ENCODE measurements around the gene GJC3. TPM values are rescaled to one million over a fixed set of nuclear protein-coding genes. Genes with fewer than 3 reads are reported as not detected.
"Not testable (repeated sequence)": the region's sequence is repeated elsewhere in the genome, so short reads cannot be mapped to it uniquely, and the experiment has no call there.

The GJC3 gene
- polyA plus RNA-seq, 3 donors from 2014 or later: not detected

DNA sequence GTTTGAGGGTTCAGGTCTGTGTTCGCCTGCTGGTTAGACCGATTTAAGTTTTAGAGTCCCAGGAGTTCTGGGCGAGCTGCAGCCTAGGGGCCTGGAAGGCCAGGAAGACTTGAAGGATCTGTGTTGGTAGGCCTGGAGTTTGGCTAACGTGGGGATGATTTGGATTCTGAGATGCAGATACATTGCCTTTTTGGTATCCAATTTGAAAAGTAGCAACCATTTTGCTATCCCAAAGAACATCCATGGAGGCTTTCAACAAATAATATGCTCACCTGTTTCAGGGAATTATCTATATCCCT lies 9.7 kb downstream of the GJC3 start:
- Mint-ChIP-seq H3K9me3 (no peaks in the 10 kb centered on the region), H3K36me3 (peaks cover 7 to 17% (median 9%) of the 10 kb centered on the region in 3 donors), H3K27ac (peak overlapping the region; percentile 92 to 99 (median 95)), H3K4me3 (peak overlapping the region; percentile 95 to 98 (median 95)), H3K4me1 (peaks cover 47 to 54% of the 10 kb centered on the region in 2 donors), H3K27me3 (ENCODE audit: low read depth in 3 of 3) (peaks cover 0 to 8% (median 7%) of the 10 kb centered on the region in 3 donors)
- DNase-seq: no peak

DNA sequence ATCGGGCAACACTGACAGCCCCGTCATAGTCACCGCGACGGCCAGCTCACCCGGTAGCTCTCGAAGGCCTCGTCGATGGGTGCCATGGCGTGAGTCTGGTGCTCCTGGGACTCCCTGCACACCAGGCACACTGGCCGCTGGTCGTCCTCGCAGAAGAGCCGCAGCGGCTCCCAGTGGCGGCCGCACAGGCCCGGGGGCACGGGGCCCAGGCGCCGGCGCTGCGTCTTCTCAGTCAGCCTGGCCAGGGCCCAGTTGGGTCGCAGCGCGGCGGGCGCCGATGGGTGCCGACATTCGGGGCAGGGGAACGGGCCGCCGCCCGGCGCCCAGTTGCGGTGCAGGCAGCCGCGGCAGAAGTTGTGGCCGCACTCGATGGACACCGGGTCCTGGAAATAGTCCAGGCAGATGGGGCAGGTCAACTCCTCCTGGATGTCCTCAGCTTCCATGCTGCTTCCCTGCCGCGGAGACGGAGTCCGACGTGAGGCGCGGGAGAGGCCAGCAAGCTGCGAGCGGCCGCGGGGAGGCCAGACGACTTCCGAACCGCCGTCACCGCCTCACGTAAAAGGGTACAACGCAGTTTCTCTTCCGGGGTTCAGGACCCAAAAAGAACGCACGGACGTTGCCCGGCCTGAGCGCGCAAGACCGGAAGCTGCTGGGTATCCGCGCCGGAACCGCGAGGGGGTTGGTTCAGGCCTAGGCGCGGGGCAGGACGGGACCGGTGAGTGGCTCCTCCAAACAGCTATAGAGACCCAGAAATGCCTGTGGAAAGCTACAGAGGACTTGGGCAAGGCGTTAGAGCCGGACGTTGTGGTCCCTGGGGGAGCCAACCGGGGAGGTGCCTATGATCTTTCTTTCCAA lies 10.2 kb downstream of the GJC3 start, which contains the start of gene TRIM4:
Gene TRIM4 (minus strand): TSS at position 572 of the 855 bp plus-strand sequence. CDS start 129 bp downstream, at position 443.
- H3K27ac Mint-ChIP-seq: peak within 1 kb of the TSS; percentile 92 to 99 (median 95)
- peak; percentile 90 to 93 (median 92) for DNase-seq
- H3K4me3 Mint-ChIP-seq: peak within 1 kb of the TSS; percentile 95 to 98 (median 95)
- peaks cover 7 to 15% (median 9%) of the 10 kb centered on the region in 3 donors for H3K36me3 Mint-ChIP-seq
- H3K9me3 Mint-ChIP-seq: no peaks in the 10 kb centered on the region
- peaks cover 0 to 8% (median 7%) of the 10 kb centered on the region in 3 donors for H3K27me3 Mint-ChIP-seq (ENCODE audit: low read depth in 3 of 3)
- peaks cover 52 to 60% of the 10 kb centered on the region in 2 donors for H3K4me1 Mint-ChIP-seq

DNA sequence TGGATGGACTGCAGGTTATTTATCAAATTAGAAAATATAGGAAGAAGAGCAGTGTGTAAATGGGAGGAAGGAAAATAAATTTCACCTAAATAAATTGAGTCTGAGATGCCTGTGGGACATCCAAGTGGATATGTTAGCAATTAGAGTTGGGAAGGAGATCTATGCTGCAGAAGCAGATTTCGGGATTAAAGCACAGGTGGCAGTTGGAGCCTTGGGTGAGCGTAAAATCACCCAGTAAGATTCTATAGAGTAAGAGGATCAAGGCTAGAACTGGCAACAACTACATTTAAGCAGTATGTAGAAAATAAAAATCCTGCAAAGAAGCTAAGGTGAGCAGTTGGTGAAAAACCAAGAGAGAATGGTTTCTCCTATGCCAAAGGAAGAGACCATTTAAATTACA lies 18.4 kb downstream of the GJC3 start:
- Mint-ChIP-seq H3K4me3 (no peak overlapping the region), H3K27ac (peak overlapping the region in 4 of 6 donors; percentile 24 to 82 (median 40)), H3K9me3 (no peaks in the 10 kb centered on the region), H3K4me1 (peaks cover 31 to 67% of the 10 kb centered on the region in 2 donors), H3K27me3 (ENCODE audit: low read depth in 3 of 3) (peaks cover 0 to 1% (median 0%) of the 10 kb centered on the region in 3 donors), H3K36me3 (peaks cover 8 to 30% (median 27%) of the 10 kb centered on the region in 3 donors)
- no peak for DNase-seq

DNA sequence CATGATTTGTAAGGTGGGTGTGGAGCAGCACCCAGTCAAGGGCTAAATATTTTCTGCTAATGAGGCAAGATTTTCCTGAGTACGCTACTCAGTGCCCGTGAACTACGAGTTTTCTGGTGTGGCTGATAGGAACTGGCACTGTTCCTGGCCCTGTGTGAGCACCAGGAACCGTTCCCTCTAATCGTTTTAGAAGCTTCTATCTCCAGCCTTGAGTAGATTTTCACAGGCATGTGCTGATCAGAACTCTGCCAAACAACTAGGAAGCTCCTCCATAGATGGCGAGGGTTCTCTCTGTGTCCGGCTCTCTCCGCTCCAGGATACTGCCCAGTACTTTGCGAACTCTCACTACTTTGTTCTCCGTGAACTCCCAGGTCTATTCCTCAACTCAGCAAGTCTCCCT lies 27.8 kb downstream of the GJC3 start:
- Mint-ChIP-seq H3K9me3 (no peaks in the 10 kb centered on the region), H3K36me3 (peaks cover 21 to 49% (median 36%) of the 10 kb centered on the region in 3 donors), H3K27me3 (ENCODE audit: low read depth in 3 of 3) (peaks cover 0 to 5% (median 0%) of the 10 kb centered on the region in 3 donors), H3K4me3 (no peak overlapping the region), H3K4me1 (peaks cover 13 to 28% of the 10 kb centered on the region in 2 donors), H3K27ac (peak overlapping the region in 1 of 6 donors; percentile 50)
- DNase-seq: no peak

- Mint-ChIP-seq H3K27ac (no peak overlapping the region), H3K4me1 (peaks cover 16 to 34% of the 10 kb centered on the region in 2 donors), H3K9me3 (no peaks in the 10 kb centered on the region), H3K4me3 (no peak overlapping the region), H3K27me3 (ENCODE audit: low read depth in 3 of 3) (peaks cover 0 to 5% (median 0%) of the 10 kb centered on the region in 3 donors), H3K36me3 (peaks cover 21 to 38% (median 31%) of the 10 kb centered on the region in 3 donors)
- no peak for DNase-seq
Measured at GRCh38 chr7:99899830-99900519, 29.4 kb downstream of the GJC3 start.

DNA sequence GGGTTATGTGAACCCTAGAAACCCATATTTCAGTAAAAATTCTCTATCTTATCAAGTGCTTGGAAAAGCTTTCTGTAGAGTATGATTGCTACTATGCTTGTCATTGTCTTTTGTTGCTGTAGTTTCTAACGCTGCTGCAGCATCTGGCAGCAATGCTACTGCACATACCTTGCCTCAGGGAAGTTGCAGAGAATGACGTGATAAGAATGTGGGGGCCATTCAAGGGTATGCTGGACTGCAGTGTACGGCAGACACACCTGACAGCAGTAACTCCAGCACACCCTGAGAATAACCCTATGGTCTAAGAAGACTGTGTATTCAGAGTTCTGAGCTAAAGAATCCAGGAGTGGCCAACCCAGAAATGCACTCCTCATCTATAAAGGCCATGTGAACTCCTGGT lies 30.6 kb downstream of the GJC3 start:
- no peak for DNase-seq
- Mint-ChIP-seq H3K9me3 (no peaks in the 10 kb centered on the region), H3K27ac (peak overlapping the region in 1 of 6 donors; percentile 21), H3K27me3 (ENCODE audit: low read depth in 3 of 3) (peaks cover 0 to 5% (median 0%) of the 10 kb centered on the region in 3 donors), H3K4me1 (peaks cover 16 to 34% of the 10 kb centered on the region in 2 donors), H3K36me3 (peaks cover 21 to 37% (median 30%) of the 10 kb centered on the region in 3 donors), H3K4me3 (no peak overlapping the region)

DNA sequence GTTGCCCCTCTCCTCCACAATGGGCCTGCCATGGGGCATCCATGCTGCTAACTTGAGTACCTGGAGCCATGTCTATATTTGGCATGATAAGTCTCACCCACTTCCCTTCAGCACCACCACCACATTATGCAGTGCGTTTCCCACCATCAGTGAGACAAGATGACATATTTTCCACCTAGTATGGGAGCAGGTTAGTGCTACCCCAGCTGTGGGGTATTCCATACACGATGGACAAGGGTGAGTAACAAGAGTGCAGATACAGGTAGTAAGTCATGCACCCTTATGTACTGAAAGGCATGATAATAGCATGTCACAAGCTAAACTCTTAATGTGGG lies 31.4 kb downstream of the GJC3 start:
- H3K4me3 Mint-ChIP-seq: no peak overlapping the region
- peaks cover 0 to 3% (median 0%) of the 10 kb centered on the region in 3 donors for H3K27me3 Mint-ChIP-seq (ENCODE audit: low read depth in 3 of 3)
- H3K36me3 Mint-ChIP-seq: peaks cover 20 to 29% (median 21%) of the 10 kb centered on the region in 3 donors
- no peaks in the 10 kb centered on the region for H3K9me3 Mint-ChIP-seq
- H3K4me1 Mint-ChIP-seq: peaks cover 16 to 34% of the 10 kb centered on the region in 2 donors
- no peak for DNase-seq
- peak overlapping the region in 5 of 6 donors; percentile 18 to 82 (median 62) for H3K27ac Mint-ChIP-seq

- peaks cover 16 to 34% of the 10 kb centered on the region in 2 donors for H3K4me1 Mint-ChIP-seq
- peaks cover 15 to 24% (median 16%) of the 10 kb centered on the region in 3 donors for H3K36me3 Mint-ChIP-seq
- H3K27me3 Mint-ChIP-seq (ENCODE audit: low read depth in 3 of 3): no peaks in the 10 kb centered on the region
- H3K27ac Mint-ChIP-seq: peak overlapping the region in 5 of 6 donors; percentile 18 to 82 (median 62)
- no peak overlapping the region for H3K4me3 Mint-ChIP-seq
- H3K9me3 Mint-ChIP-seq: no peaks in the 10 kb centered on the region
- DNase-seq: no peak
Measured at GRCh38 chr7:99897322-99898022, 31.9 kb downstream of the GJC3 start.

GRCh38 chr7:99894738-99895137 lies 34.7 kb downstream of the GJC3 start:
- H3K4me1 Mint-ChIP-seq: peaks cover 16 to 34% of the 10 kb centered on the region in 2 donors
- peaks cover 14 to 28% (median 20%) of the 10 kb centered on the region in 3 donors for H3K36me3 Mint-ChIP-seq
- no peak overlapping the region for H3K4me3 Mint-ChIP-seq
- no peaks in the 10 kb centered on the region for H3K27me3 Mint-ChIP-seq (ENCODE audit: low read depth in 3 of 3)
- no peak for DNase-seq
- H3K9me3 Mint-ChIP-seq: no peaks in the 10 kb centered on the region
- peak overlapping the region in 1 of 6 donors; percentile 2 for H3K27ac Mint-ChIP-seq

DNA sequence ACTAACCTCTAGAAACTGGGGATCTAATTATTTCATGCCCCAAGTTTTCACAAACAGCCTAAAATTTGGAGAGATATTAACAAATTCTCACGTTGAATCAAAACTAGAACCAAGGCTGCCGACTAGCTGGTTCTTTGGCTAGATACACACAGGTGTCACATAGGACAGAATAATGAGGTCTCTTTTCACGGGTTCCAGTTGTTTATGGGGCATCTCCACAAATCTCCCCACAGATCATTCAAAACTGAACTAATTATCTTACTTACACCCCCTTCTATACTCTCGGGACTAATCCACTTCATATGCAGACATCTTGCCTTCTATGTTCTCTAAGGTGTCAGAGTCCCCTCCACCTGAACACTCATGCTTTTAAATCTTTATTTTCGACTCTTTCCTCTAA lies 36.1 kb downstream of the GJC3 start:
- Mint-ChIP-seq H3K9me3 (no peaks in the 10 kb centered on the region), H3K27me3 (ENCODE audit: low read depth in 3 of 3) (no peaks in the 10 kb centered on the region), H3K36me3 (peaks cover 20 to 31% (median 26%) of the 10 kb centered on the region in 3 donors), H3K4me3 (no peak overlapping the region), H3K4me1 (peaks cover 16 to 23% of the 10 kb centered on the region in 2 donors), H3K27ac (no peak overlapping the region)
- DNase-seq: no peak

- not testable (repeated sequence) for H3K27ac Mint-ChIP-seq; H3K27me3 Mint-ChIP-seq (ENCODE audit: low read depth in 3 of 3); H3K4me1 Mint-ChIP-seq; H3K9me3 Mint-ChIP-seq; H3K4me3 Mint-ChIP-seq; DNase-seq
- peaks cover 20 to 38% (median 26%) of the 10 kb centered on the region in 3 donors for H3K36me3 Mint-ChIP-seq
Measured at GRCh38 chr7:99890348-99890747, 39.1 kb downstream of the GJC3 start.

DNA sequence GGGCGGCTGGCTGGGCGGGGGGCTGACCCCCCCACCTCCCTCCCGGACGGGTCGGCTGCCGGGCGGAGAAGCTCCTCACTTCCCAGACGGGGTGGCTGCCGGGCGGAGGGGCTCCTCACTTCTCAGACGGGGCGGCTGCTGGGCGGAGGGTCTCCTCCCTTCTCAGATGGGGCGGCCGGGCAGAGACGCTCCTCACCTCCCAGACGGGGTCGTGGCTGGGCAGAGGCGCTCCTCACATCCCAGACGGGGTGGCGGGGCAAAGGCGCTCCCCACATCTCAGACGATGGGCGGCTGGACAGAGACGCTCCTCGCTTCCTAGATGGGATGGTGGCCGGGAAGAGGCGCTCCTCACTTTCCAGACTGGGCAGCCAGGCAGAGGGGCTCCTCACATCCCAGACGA lies 41.1 kb downstream of the GJC3 start:
- not testable (repeated sequence) for DNase-seq; H3K27ac Mint-ChIP-seq; H3K27me3 Mint-ChIP-seq (ENCODE audit: low read depth in 3 of 3); H3K9me3 Mint-ChIP-seq; H3K4me3 Mint-ChIP-seq; H3K4me1 Mint-ChIP-seq
- peaks cover 20 to 44% (median 23%) of the 10 kb centered on the region in 3 donors for H3K36me3 Mint-ChIP-seq

- Mint-ChIP-seq H3K36me3 (peaks cover 0 to 10% (median 4%) of the 10 kb centered on the region in 3 donors), H3K4me1 (peaks cover 0 to 9% of the 10 kb centered on the region in 2 donors), H3K27me3 (ENCODE audit: low read depth in 3 of 3) (peaks cover 0 to 2% (median 0%) of the 10 kb centered on the region in 3 donors), H3K4me3 (no peak overlapping the region), H3K27ac (no peak overlapping the region), H3K9me3 (no peaks in the 10 kb centered on the region)
- DNase-seq: no peak
Measured at GRCh38 chr7:99881370-99881769, 48.0 kb downstream of the GJC3 start.

Measured in immature natural killer cell (primary cell).